NCI-H187 (cell line): ENCODE data around the gene MPHOSPH8.
"Not testable (repeated sequence)": the region's sequence is repeated elsewhere in the genome, so short reads cannot be mapped to it uniquely, and the experiment has no call there.

Experiments used
- DNase-seq, 2 experiments: peaks; one replicate each; lab custom pipeline; 2025; lab: John Stamatoyannopoulos, UW

Gene MPHOSPH8

DNA sequence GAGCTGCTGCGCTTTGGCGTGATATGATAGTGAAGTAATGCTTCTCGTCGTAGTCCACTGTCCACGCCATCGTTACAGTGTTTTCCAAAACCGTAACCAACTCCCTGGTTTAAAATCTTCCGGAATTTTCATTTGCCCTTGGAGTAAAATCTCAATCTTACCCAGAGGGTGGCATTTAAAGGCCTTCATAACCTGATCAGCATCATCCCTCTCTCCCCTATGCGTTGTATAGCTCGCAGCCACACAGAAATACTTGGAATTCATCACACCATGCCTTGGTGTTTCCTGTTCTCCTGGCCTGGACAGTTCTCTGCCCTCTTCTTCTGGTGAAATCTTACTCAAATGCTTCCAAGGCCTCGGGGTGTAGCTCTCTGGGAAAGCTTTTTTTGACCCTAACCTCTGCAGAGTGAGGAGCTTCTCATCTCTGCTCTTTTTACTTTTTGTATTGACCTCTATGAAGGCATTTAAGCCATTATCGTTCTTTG is 839 bp downstream of the MPHOSPH8 start:
- no peak for DNase-seq

- DNase-seq: not testable (repeated sequence)
Measured at GRCh38 chr13:19635926-19636325, 2.5 kb downstream of the MPHOSPH8 start.

- no peak for DNase-seq
Measured at GRCh38 chr13:19643652-19644051, 10.2 kb downstream of the MPHOSPH8 start.

GRCh38 chr13:19645000-19645399 is 11.5 kb downstream of the MPHOSPH8 start:
- DNase-seq: no peak

- DNase-seq: no peak
Measured at GRCh38 chr13:19646063-19646462, 12.6 kb downstream of the MPHOSPH8 start.

DNA sequence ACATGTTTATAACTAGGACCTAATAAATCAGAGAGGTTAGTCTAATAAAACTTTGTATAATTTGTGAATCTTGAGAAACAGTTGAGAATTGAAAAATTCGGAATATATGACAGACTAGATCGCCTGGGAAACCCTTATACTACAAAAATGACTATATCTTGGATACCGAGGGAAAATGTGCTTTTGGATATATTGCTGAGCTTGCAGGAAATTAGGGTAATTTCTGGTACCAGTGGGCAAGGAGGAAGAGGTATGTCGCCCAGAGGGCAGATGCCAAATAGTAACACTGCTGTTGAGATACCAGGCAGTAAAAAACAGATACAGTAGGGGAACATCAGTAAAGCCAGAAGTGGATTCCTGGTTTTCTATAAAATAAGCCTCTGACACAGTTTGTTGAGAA is 17.3 kb downstream of the MPHOSPH8 start:
- no peak for DNase-seq

GRCh38 chr13:19657872-19658591 is 24.6 kb downstream of the MPHOSPH8 start:
- DNase-seq: no peak

GRCh38 chr13:19658831-19659230 is 25.4 kb downstream of the MPHOSPH8 start:
- no peak for DNase-seq

DNA sequence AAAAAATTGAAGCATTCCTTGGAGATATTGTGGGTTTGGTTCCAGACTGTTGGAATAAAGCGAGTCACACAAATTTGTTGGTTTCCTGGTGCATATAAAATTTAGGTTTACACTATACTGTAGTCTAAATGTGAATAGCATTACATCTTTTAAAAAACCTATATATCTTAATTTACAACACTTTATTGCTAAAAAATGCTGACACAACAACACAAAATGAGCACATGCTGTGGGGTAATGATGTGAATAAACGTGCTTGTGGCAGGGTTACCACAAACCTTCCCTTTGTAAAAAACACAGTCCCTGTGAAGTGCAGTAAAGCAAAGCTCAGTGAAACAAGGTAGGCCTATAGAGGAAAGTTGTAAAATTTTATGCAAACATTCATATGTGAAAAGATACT is 27.7 kb downstream of the MPHOSPH8 start:
- DNase-seq: no peak

- DNase-seq: no peak
Measured at GRCh38 chr13:19661561-19661960, 28.1 kb downstream of the MPHOSPH8 start.

- DNase-seq: no peak
Measured at GRCh38 chr13:19663416-19663979, 30.0 kb downstream of the MPHOSPH8 start.

- DNase-seq: no peak
Measured at GRCh38 chr13:19664481-19665230, 31.2 kb downstream of the MPHOSPH8 start.

DNA sequence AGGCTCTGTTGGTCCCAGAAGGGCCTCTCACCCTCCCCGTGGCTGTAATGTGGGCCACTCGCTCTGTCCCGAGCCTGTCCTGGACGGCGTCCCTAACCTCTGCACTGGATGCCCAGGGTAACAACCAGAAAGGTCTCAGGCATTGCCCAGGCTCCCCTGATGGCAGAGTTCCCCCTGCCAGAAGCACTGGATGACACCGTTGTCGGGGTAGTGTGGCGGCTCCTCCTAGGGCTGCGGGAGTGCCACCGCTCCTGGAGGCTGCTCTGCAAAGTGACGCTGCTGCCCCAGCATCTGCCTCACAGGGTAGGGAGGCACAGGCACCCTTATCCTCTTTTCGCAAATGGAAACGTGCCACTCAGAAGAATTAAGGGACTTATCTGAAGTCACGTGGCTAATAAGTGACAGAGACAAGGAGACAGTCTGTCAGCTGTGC is 32.0 kb downstream of the MPHOSPH8 start:
- no peak for DNase-seq

DNA sequence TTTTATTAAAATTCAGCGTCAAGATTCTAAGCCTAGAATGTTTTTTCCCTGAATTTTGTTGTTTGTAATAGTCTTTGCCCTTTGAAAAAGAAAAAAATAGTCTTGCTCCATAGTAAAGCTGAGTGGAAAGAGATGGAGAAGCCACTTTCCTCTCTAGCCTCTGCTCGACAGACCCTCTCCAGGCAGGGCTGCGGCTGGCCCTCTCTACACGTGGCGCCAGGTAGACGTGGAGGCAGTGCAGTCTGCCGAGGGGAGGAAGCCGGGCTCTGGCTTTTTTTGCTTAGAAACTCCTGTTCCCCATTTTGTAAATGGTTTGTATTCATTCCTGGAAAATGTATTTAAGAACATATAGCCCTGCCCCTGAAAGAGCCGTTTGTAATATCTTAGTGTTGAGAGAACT is 35.3 kb downstream of the MPHOSPH8 start:
- DNase-seq: no peak

DNA sequence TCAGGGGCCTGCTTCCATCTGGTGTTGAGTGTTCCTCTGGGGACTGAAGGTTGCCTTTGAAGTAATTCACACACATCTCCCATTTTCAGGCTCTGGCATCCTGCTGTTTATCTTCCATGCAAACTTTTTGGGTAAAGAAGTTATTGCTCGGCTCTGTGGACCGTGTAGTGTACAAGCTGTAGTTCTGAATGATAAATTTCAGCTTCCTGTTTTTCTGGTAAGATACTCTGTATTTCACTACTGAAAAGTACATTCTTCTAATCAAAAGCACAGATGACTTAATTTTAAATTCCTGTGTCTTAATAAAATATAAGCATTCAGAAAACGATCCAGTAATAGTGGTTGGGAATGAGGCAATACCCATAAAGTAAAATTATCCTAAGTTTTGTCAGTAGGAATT is 36.7 kb downstream of the MPHOSPH8 start:
- DNase-seq: no peak

DNA sequence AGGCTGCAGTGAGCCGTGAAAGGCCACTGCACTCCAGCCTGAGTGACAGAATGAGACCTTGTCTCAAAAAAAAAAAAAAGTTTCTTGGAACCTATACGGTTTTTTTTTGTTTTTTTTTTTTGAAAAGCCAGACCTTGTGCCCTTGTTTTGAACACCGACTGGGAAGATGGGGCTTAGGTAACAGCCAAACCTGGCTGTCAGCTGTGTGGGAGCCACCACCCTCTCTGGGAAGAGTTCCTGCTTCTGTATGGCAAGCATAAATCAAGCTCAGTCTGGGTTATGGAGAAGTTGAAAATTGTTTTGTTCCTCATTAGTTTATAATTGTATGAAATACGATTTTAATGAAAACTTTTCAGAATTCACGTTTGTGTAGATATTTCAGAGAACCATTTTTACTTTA is 39.5 kb downstream of the MPHOSPH8 start:
- DNase-seq: no peak

DNA sequence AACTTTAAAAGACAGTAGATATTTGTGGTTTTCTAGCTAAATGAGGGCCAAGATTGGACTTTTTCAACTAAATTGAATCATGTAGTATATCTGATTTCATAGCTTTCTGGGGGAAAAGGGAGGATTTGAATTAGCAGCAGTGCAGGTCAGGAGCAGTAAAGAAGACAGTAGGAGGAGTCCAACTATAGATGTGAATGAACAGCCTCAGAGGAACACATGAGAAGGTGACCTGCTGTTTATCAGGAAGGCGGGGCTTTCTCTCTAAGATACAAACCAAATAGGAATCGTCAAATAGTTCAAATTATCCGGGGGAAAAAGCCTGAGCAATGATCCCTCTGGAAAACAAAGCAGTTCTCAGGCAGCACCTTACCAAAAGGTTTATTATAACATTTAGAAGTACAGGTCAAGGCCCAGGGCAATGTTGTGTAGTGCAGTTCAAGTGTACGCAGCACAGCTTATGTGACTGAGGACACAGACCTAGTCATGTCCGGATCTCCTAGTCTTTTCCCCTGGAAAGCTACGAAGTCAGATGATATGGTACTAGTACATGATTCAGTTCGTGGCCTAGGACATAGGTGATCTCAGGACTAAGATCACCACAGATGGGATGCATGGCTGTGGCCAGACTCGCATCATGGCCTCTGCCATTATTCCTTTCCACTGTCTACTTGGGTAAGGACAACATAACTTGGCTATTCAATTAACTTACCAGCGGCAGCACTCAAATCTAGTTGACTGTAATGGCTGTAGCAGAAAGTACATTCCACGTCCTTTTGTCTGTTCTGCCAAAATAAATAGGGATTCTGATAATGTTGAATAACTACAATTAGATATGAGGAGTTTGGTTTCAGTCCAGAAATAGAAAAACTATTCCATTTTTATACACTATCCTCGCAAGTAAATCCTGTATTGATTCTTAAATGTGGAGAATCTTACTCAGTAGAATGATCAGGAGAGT is 40.3 kb downstream of the MPHOSPH8 start:
- no peak for DNase-seq

- no peak for DNase-seq
Measured at GRCh38 chr13:19674898-19675297, 41.4 kb downstream of the MPHOSPH8 start.

- DNase-seq: no peak
Measured at GRCh38 chr13:19676168-19676567, 42.7 kb downstream of the MPHOSPH8 start.

GRCh38 chr13:19680751-19681150 is 47.3 kb downstream of the MPHOSPH8 start:
- DNase-seq: no peak

- DNase-seq: no peak
Measured at GRCh38 chr13:19681517-19681916, 48.1 kb downstream of the MPHOSPH8 start.

- no peak for DNase-seq
Measured at GRCh38 chr13:19685034-19685433, 51.6 kb downstream of the MPHOSPH8 start.
